GM19324 (cell line): ENCODE results near the gene IQGAP1.
A peak's percentile ranks its signal among the peaks of the same experiment; 100 is the strongest.
"Not testable (repeated sequence)": the region's sequence is repeated elsewhere in the genome, so short reads cannot be mapped to it uniquely, and the experiment has no call there.

Experiments used
- ATAC-seq: cut with Tn5 transposase; IDR thresholded peaks from one replicate; pipeline ENCODE4 v1.9.1; 2021; ENCODE audit warnings: mild to moderate bottlenecking, moderate library complexity; ENCODE audit not compliant: unreplicated experiment, low FRiP score

IQGAP1 gene

GRCh38 chr15:90513893-90514292 is 125.9 kb downstream of the IQGAP1 start:
- not testable (repeated sequence) for ATAC-seq

GRCh38 chr15:90519688-90520087 is 131.6 kb downstream of the IQGAP1 start:
- ATAC-seq, result no peak

GRCh38 chr15:90520365-90520764 is 132.3 kb downstream of the IQGAP1 start:
- no peak for ATAC-seq

DNA sequence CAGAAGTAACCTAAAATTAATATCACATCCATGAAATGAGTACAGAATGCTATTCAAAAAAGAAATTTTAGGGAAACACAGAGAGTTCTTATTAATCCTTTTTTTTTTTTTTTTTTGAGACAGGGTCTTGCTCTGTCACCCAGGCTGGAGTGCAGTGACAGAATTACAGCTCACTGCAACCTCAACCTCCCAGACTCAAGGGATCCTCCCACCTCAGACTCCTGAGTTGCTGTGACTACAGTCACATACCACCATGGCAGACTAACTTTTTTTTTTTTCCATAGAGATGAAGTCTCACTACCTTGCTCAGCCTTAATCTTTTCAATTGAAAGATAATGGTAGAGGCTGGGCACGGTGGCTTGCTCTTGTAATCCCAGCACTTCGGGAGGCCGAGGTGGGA is 135.3 kb downstream of the IQGAP1 start:
- ATAC-seq, result no peak

GRCh38 chr15:90524018-90524803 is 136.2 kb downstream of the IQGAP1 start:
- ATAC-seq, result not testable (repeated sequence)

- ATAC-seq, result no peak
Measured at GRCh38 chr15:90529011-90529370, 140.9 kb downstream of the IQGAP1 start.

DNA sequence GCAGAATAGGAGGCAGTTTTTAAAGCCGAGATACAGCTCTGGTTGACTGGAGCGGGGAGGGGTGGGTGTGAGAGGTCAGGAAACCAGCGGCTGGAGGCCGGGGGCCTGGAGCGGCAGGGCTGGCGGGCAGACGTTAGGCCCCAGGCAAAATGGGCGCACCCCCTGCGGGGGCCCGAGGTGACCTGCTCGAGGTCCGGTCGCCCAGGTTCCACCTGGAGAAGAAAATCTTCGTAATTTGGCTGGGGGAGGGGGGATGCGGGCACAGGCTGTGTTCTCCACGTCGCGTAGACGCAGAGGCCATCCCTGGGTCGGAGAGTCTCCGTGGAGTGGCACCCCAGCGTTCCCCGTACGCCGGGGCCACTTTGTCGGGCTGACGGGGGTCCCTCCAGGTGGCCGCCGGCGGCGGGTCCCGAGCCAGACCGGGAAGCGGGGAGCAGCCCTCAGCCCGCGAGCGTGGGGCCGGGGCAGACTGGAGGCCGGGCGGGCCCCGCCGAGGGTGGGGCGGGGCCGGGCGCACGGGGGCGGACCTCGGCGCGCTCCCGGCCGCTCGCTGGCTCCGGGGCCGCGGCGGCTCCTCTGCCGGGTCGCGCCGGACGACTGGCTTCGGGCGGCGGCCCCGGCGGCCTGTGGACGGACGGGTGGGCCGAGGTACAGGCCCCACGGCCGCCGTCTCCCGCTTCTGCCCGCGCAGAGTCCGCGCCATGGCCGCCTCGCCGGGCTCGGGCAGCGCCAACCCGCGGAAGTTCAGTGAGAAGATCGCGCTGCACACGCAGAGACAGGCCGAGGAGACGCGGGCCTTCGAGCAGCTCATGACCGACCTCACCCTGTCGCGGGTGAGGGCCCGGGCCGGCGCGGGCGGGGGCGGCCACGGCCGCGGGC is 141.6 kb downstream of the IQGAP1 start, which contains the start of gene CRTC3:
TSS of gene CRTC3 (plus strand) at position 553 of the 879 bp plus-strand sequence. CDS start at position 702, 149 bp downstream.
- ATAC-seq, result peak; percentile 75

- ATAC-seq, result peak; percentile 43
Measured at GRCh38 chr15:90530250-90531051, 142.4 kb downstream of the IQGAP1 start.

- ATAC-seq, result no peak
Measured at GRCh38 chr15:90531147-90531546, 143.1 kb downstream of the IQGAP1 start.

DNA sequence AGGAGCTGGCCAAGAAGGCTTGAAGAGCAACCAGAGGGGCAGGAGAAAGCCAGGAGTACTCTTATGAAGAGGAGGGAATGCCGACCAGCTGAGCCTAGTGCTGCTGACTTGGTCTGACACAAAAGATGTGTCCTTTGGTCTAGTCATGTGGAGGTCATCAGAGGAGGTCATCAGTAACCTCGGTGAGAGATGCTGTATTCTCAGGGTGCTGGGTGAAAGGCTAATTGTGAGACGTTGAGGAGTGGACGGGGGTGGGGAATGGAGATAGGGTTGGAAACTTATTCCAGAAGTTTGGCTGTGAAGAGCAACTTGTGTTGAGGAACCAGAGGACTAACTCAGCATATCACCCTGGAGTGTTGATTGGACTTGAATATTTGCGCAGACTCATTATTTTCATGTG is 147.2 kb downstream of the IQGAP1 start:
- ATAC-seq, result no peak

DNA sequence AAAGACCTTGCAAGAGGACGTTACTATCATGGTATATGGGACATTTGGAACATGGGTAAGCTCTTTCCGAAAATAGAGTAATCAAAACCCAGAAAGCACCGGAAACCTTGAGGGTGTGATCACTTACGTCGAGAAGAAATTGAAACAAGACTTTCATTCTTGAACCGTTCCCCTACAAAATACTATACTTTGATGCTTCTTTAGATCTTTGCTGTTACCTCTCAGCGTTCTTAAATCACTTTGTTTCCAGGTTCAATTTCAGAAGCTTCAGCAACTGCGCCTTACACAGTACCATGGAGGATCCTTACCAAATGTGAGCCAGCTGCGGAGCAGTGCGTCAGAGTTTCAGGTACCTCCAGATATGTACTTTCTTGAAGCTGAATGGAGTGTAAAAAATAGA is 151.7 kb downstream of the IQGAP1 start:
- ATAC-seq, result no peak

DNA sequence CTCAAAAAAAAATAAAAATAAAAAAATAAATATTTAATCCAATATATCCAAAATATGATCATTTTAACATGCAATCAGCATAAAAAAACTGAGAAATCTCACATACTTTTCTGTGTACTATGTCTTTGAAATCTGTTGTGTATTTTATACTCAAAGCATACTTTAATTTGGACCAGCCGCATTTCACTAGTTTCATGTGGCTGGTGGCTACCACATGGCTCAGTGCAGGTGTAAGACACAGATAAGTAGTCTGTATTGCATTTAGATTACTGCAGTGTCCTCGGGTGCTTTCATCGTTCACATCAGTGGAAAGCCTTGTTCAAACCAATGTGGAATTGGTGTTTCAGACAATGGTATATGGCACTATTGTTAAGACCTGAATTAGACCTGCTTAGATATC is 152.7 kb downstream of the IQGAP1 start:
- no peak for ATAC-seq

DNA sequence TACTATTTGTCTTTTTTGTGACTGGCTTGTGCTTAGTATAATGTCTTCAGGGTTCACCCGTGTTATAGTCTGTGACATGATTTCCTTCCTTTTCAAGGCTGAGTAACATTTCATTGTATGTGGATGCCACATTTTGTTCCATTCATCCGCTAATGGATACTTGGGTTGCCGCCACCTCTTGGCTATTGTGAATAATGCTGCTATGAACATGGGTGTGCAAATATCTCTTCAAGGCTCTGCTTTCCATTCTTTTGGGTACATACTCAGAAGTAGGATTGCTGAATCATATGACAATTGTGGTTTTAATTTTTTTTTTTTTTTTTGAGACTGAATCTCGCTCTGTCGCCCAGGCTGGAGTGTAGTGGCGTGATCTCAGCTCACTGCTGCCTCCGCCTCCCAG is 157.1 kb downstream of the IQGAP1 start:
- ATAC-seq, result no peak

DNA sequence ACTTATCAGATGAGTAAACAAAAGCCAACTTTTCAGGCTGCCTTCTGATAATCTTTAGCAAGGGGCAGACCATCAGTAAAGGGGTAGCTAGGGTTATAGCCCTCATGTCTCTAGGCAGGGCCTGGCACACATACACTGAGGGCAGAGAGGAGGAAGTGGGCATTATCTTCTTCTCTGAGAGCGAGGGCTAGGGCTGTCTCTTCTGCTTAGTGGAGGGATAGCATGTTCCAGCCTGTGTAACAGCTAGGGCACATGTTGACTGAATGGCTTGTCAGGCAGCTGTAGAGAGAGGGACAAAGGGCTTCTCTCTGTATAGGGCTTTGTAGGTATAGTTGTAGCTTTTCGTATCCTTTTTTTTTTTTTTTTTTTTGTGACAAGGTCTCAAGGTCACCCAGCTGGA is 159.5 kb downstream of the IQGAP1 start:
- no peak for ATAC-seq

DNA sequence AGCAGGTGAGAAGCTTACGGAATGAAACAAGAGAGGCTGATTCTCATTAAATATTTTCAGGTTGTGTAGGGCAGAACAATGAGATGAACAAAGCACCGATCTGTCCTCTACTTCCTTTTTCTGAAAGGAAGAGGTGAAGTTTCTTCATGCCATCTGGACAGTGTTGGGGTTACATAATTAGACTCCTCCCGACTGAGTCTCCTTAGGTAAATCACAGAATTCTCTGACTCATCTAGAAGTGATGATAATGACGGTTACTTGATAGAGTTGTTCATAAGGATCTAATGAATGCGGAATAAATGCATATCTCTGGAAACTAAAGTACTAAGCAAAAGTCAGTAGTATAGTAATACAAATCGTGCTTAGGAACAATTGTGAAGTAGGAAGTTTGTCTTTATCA is 162.9 kb downstream of the IQGAP1 start:
- ATAC-seq, result no peak
